ENCODE measurements around the gene FHIT. TPM values are rescaled to one million over a fixed set of nuclear protein-coding genes. Genes with fewer than 3 reads are reported as not detected.

Gene FHIT
- total and polyA plus RNA-seq, 4 donors, result 2.6 to 21.3 (median 8.7) TPM

GRCh38 chr3:60142009-60142408 is 1109.2 kb downstream of the FHIT start:
- Histone ChIP-seq H3K9me3 (ENCODE audit: control insufficient read depth in 4 of 4, insufficient read depth in 3 of 4, low read length in 3 of 4) (no peaks in the 10 kb centered on the region), H3K4me1 (ENCODE audit: control insufficient read depth in 5 of 5, insufficient read depth in 5 of 5, low read length in 5 of 5) (peaks cover 0 to 24% (median 0%) of the 10 kb centered on the region in 5 donors), H3K4me3 (no peak overlapping the region), H3K27ac (ENCODE audit: low read depth in 1 of 2, low read length in 1 of 2) (no peak overlapping the region), H3K36me3 (ENCODE audit: control insufficient read depth in 4 of 4, insufficient read depth in 4 of 4, low read length in 4 of 4) (no peaks in the 10 kb centered on the region), H3K9ac (ENCODE audit: insufficient read depth in 1 of 2, low read length in 2 of 2) (no peak overlapping the region), H3K27me3 (ENCODE audit: control insufficient read depth in 3 of 3, insufficient read depth in 3 of 3, low read length in 2 of 3) (no peaks in the 10 kb centered on the region)
- WGBS, 2 donors, result 78 to 88% methylated on average over 2 of the region's 2 CpGs
- DNase-seq (peak; percentile 60 to 92 (median 92)), ATAC-seq (ENCODE audit: insufficient read depth, low FRiP score) (no peak)
- no peak for TF ChIP-seq CTCF (IDR thresholded peaks at IDR 0.05; ENCODE audit: control extremely low read depth, extremely low read depth)

GRCh38 chr3:60140160-60140559 is 1111.1 kb downstream of the FHIT start:
- Histone ChIP-seq H3K27me3 (ENCODE audit: control insufficient read depth in 3 of 3, insufficient read depth in 3 of 3, low read length in 2 of 3) (no peaks in the 10 kb centered on the region), H3K4me3 (no peak overlapping the region), H3K9ac (ENCODE audit: insufficient read depth in 1 of 2, low read length in 2 of 2) (no peak overlapping the region), H3K36me3 (ENCODE audit: control insufficient read depth in 4 of 4, insufficient read depth in 4 of 4, low read length in 4 of 4) (no peaks in the 10 kb centered on the region), H3K27ac (ENCODE audit: low read depth in 1 of 2, low read length in 1 of 2) (no peak overlapping the region), H3K4me1 (ENCODE audit: control insufficient read depth in 5 of 5, insufficient read depth in 5 of 5, low read length in 5 of 5) (peaks cover 0 to 24% (median 0%) of the 10 kb centered on the region in 5 donors), H3K9me3 (ENCODE audit: control insufficient read depth in 4 of 4, insufficient read depth in 3 of 4, low read length in 3 of 4) (no peaks in the 10 kb centered on the region)
- 91 to 95% methylated on average over 1 of the region's 1 CpG for WGBS, 2 donors
- no peak for TF ChIP-seq CTCF (IDR thresholded peaks at IDR 0.05; ENCODE audit: control extremely low read depth, extremely low read depth)
- no peak for DNase-seq
- no peak for ATAC-seq (ENCODE audit: insufficient read depth, low FRiP score)

- H3K27ac ChIP-seq (ENCODE audit: low read depth in 1 of 2, low read length in 1 of 2), result no peak overlapping the region
- no peak for TF ChIP-seq CTCF (IDR thresholded peaks at IDR 0.05; ENCODE audit: control extremely low read depth, extremely low read depth)
- no peak for DNase-seq
- no peaks in the 10 kb centered on the region for H3K27me3 ChIP-seq (ENCODE audit: control insufficient read depth in 3 of 3, insufficient read depth in 3 of 3, low read length in 2 of 3)
- peaks cover 0 to 16% (median 10%) of the 10 kb centered on the region in 5 donors for H3K4me1 ChIP-seq (ENCODE audit: control insufficient read depth in 5 of 5, insufficient read depth in 5 of 5, low read length in 5 of 5)
- H3K9me3 ChIP-seq (ENCODE audit: control insufficient read depth in 4 of 4, insufficient read depth in 3 of 4, low read length in 3 of 4), result no peaks in the 10 kb centered on the region
- no peaks in the 10 kb centered on the region for H3K36me3 ChIP-seq (ENCODE audit: control insufficient read depth in 4 of 4, insufficient read depth in 4 of 4, low read length in 4 of 4)
- H3K4me3 ChIP-seq, result no peak overlapping the region
- ATAC-seq (ENCODE audit: insufficient read depth, low FRiP score), result no peak
- H3K9ac ChIP-seq (ENCODE audit: insufficient read depth in 1 of 2, low read length in 2 of 2), result no peak overlapping the region
- WGBS, 2 donors, result 75 to 91% methylated on average over 4 of the region's 4 CpGs
Observed at GRCh38 chr3:60136601-60137000, 1114.7 kb downstream of the FHIT start.

- TF ChIP-seq CTCF (IDR thresholded peaks at IDR 0.05; ENCODE audit: control extremely low read depth, extremely low read depth), result no peak
- H3K36me3 ChIP-seq (ENCODE audit: control insufficient read depth in 4 of 4, insufficient read depth in 4 of 4, low read length in 4 of 4), result no peaks in the 10 kb centered on the region
- DNase-seq (peak in 1 of 3 donors; percentile 29), ATAC-seq (ENCODE audit: insufficient read depth, low FRiP score) (no peak)
- H3K4me1 ChIP-seq (ENCODE audit: control insufficient read depth in 5 of 5, insufficient read depth in 5 of 5, low read length in 5 of 5), result peaks cover 0 to 10% (median 4%) of the 10 kb centered on the region in 5 donors
- H3K9ac ChIP-seq (ENCODE audit: insufficient read depth in 1 of 2, low read length in 2 of 2), result no peak overlapping the region
- H3K27me3 ChIP-seq (ENCODE audit: control insufficient read depth in 3 of 3, insufficient read depth in 3 of 3, low read length in 2 of 3), result no peaks in the 10 kb centered on the region
- no peaks in the 10 kb centered on the region for H3K9me3 ChIP-seq (ENCODE audit: control insufficient read depth in 4 of 4, insufficient read depth in 3 of 4, low read length in 3 of 4)
- WGBS, 2 donors, result 71 to 80% methylated on average over 2 of the region's 2 CpGs
- H3K4me3 ChIP-seq, result no peak overlapping the region
- no peak overlapping the region for H3K27ac ChIP-seq (ENCODE audit: low read depth in 1 of 2, low read length in 1 of 2)
Observed at GRCh38 chr3:60135474-60135873, 1115.8 kb downstream of the FHIT start.

Data from lung (tissue), 12 donors.